ENCODE measurements around the gene EML4. TPM values are rescaled to one million over a fixed set of nuclear protein-coding genes. Genes with fewer than 3 reads are reported as not detected.

Gene EML4
- polyA plus RNA-seq, 1 donor (not counting 4 experiments of a cell fraction or from before 2014, with no cell fraction given), result 36.4 TPM

DNA sequence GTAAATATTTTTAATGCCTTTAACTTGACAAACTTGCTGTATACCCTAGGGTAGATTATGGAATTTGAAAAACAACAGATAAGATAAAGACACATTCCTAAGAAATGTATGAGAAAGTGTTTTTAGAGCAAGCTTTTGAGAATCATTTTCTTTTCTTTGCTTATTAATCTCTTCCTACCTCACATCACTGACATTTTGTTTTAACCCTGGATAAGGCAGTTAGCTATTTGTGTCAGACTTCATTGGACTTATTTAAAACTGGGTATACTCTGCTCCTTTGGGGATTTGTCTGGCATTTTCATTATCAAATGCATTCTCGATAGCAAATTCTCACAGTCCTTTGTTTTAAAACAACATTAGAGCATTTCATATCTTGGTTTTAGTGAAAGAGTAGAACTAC is 17.2 kb downstream of the EML4 start:
- H3K9me3 ChIP-seq (ENCODE audit: control insufficient read depth, low read depth, low read length), result no peaks in the 10 kb centered on the region
- TF ChIP-seq EZH2 (IDR thresholded peaks at IDR 0.05; ENCODE audit: low read length), result no peak
- TF ChIP-seq, protein P1, sequence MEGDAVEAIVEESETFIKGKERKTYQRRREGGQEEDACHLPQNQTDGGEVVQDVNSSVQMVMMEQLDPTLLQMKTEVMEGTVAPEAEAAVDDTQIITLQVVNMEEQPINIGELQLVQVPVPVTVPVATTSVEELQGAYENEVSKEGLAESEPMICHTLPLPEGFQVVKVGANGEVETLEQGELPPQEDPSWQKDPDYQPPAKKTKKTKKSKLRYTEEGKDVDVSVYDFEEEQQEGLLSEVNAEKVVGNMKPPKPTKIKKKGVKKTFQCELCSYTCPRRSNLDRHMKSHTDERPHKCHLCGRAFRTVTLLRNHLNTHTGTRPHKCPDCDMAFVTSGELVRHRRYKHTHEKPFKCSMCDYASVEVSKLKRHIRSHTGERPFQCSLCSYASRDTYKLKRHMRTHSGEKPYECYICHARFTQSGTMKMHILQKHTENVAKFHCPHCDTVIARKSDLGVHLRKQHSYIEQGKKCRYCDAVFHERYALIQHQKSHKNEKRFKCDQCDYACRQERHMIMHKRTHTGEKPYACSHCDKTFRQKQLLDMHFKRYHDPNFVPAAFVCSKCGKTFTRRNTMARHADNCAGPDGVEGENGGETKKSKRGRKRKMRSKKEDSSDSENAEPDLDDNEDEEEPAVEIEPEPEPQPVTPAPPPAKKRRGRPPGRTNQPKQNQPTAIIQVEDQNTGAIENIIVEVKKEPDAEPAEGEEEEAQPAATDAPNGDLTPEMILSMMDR (optimal IDR thresholded peaks at IDR 0.05 in 1 of 3, IDR thresholded peaks at IDR 0.05 in 1 of 3, conservative IDR thresholded peaks at IDR 0.05 in 1 of 3; ENCODE audit: extremely low read depth in 1 of 3, insufficient read depth in 2 of 3, low read length in 3 of 3), result no peak
- H3K4me3 ChIP-seq (ENCODE audit: control insufficient read depth in 2 of 3, extremely low read depth in 1 of 3, insufficient read depth in 2 of 3, low read depth in 1 of 3, low read length in 3 of 3), result no peak overlapping the region
- H3K27ac ChIP-seq (ENCODE audit: control insufficient read depth, insufficient read depth, low read length), result no peak overlapping the region
- peaks cover 52% of the 10 kb centered on the region for H3K79me2 ChIP-seq (ENCODE audit: control insufficient read depth, insufficient read depth, low read length)
- H2AFZ ChIP-seq (ENCODE audit: control insufficient read depth, low read length), result no peak overlapping the region
- no peaks in the 10 kb centered on the region for H3K4me1 ChIP-seq (ENCODE audit: control insufficient read depth, extremely low read depth, insufficient read depth, low read length)
- no peak overlapping the region for H3K4me2 ChIP-seq (ENCODE audit: control insufficient read depth, extremely low read depth, insufficient read depth, low read depth, low read length)
- dilution Hi-C loops (cut with MboI; ENCODE audit: extremely low pct_ligation_motif_present, low sequenced_read_pairs), result no loop called here
- no peaks in the 10 kb centered on the region for H4K20me1 ChIP-seq (ENCODE audit: control insufficient read depth, extremely low read depth, insufficient read depth, low read length)
- H3K27me3 ChIP-seq (ENCODE audit: control insufficient read depth, extremely low read depth, insufficient read depth, low read length), result no peaks in the 10 kb centered on the region
- no peak for FAIRE-seq
- peaks cover 2% of the 10 kb centered on the region for H3K9me1 ChIP-seq (ENCODE audit: control insufficient read depth, extremely low read depth, insufficient read depth, low read length)
- H3K36me3 ChIP-seq (ENCODE audit: control insufficient read depth in 2 of 2, extremely low read depth in 1 of 2, insufficient read depth in 2 of 2, low read length in 2 of 2), result no peaks in the 10 kb centered on the region
- H3K9ac ChIP-seq (ENCODE audit: control insufficient read depth, extremely low read depth, insufficient read depth, low read length), result no peak overlapping the region
- DNase-seq (ENCODE audit: low read depth, low spot score), result no peak

DNA sequence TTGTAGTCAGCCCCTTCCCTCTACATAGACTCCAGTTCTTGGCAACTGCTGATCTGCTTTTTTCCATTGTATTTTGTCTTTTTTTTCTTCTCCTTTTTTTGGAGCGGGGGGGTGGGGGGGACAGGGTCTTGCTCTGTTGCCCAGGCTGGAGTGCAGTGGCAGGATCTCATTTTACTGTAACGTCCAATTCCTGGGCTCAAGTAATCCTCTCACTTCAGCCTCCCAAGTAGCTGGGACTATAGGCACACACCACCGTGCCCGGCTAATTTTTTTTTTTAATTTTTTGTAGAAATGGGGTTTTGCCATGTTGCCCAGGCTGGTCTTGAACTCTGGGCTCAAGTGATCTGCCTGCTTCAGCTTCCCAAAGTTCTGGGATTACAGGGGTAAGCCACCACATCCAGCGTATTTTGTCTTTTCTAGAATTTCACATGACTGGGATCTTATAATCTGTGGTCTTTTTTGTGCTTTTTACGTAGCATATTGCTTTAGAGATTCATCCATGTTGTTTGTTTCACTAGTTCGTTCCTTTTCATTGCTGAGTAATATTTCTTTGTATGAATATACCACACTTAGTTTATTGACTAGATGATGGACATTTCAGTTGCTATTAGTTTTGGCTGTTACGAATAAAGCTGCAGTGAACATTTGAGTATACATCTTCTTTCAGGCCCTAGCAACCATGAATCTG is 17.9 kb downstream of the EML4 start:
- Histone ChIP-seq H3K36me3 (ENCODE audit: control insufficient read depth in 2 of 2, extremely low read depth in 1 of 2, insufficient read depth in 2 of 2, low read length in 2 of 2) (no peaks in the 10 kb centered on the region), H3K27ac (ENCODE audit: control insufficient read depth, insufficient read depth, low read length) (no peak overlapping the region), H2AFZ (ENCODE audit: control insufficient read depth, low read length) (no peak overlapping the region), H3K9ac (ENCODE audit: control insufficient read depth, extremely low read depth, insufficient read depth, low read length) (no peak overlapping the region), H3K9me1 (ENCODE audit: control insufficient read depth, extremely low read depth, insufficient read depth, low read length) (peaks cover 2% of the 10 kb centered on the region), H3K4me2 (ENCODE audit: control insufficient read depth, extremely low read depth, insufficient read depth, low read depth, low read length) (no peak overlapping the region), H4K20me1 (ENCODE audit: control insufficient read depth, extremely low read depth, insufficient read depth, low read length) (no peaks in the 10 kb centered on the region), H3K79me2 (ENCODE audit: control insufficient read depth, insufficient read depth, low read length) (peaks cover 48% of the 10 kb centered on the region), H3K4me3 (ENCODE audit: control insufficient read depth in 2 of 3, extremely low read depth in 1 of 3, insufficient read depth in 2 of 3, low read depth in 1 of 3, low read length in 3 of 3) (no peak overlapping the region), H3K9me3 (ENCODE audit: control insufficient read depth, low read depth, low read length) (no peaks in the 10 kb centered on the region), H3K4me1 (ENCODE audit: control insufficient read depth, extremely low read depth, insufficient read depth, low read length) (no peaks in the 10 kb centered on the region), H3K27me3 (ENCODE audit: control insufficient read depth, extremely low read depth, insufficient read depth, low read length) (no peaks in the 10 kb centered on the region)
- FAIRE-seq (no peak), DNase-seq (ENCODE audit: low read depth, low spot score) (no peak)
- dilution Hi-C loops (cut with MboI; ENCODE audit: extremely low pct_ligation_motif_present, low sequenced_read_pairs), result no loop called here
- TF ChIP-seq EZH2 (IDR thresholded peaks at IDR 0.05; ENCODE audit: low read length), result no peak
- TF ChIP-seq, protein P1 (optimal IDR thresholded peaks at IDR 0.05 in 1 of 3, IDR thresholded peaks at IDR 0.05 in 1 of 3, conservative IDR thresholded peaks at IDR 0.05 in 1 of 3; ENCODE audit: extremely low read depth in 1 of 3, insufficient read depth in 2 of 3, low read length in 3 of 3), result no peak

Data from keratinocyte (primary cell).